ENCODE measurements around the gene RAD51B. TPM values are rescaled to one million over a fixed set of nuclear protein-coding genes. Genes with fewer than 3 reads are reported as not detected.
A peak's percentile ranks its signal among the peaks of the same experiment; 100 is the strongest.

Gene RAD51B
- total and polyA plus RNA-seq, 4 donors = 2.5 to 95.0 (median 9.6) TPM

GRCh38 chr14:68145539-68145938 lies 326.0 kb downstream of the RAD51B start:
- H3K27ac ChIP-seq (ENCODE audit: low read depth in 1 of 2, low read length in 1 of 2) = no peak overlapping the region
- H3K9me3 ChIP-seq (ENCODE audit: control insufficient read depth in 4 of 4, insufficient read depth in 3 of 4, low read length in 3 of 4) = peaks cover 0 to 9% (median 1%) of the 10 kb centered on the region in 4 donors
- no peak overlapping the region for H3K4me3 ChIP-seq
- H3K27me3 ChIP-seq (ENCODE audit: control insufficient read depth in 3 of 3, insufficient read depth in 3 of 3, low read length in 2 of 3) = no peaks in the 10 kb centered on the region
- peaks cover 0 to 4% (median 0%) of the 10 kb centered on the region in 4 donors for H3K36me3 ChIP-seq (ENCODE audit: control insufficient read depth in 4 of 4, insufficient read depth in 4 of 4, low read length in 4 of 4)
- ATAC-seq (ENCODE audit: insufficient read depth, low FRiP score) = no peak
- H3K4me1 ChIP-seq (ENCODE audit: control insufficient read depth in 5 of 5, insufficient read depth in 5 of 5, low read length in 5 of 5) = peaks cover 8 to 45% (median 10%) of the 10 kb centered on the region in 5 donors
- H3K9ac ChIP-seq (ENCODE audit: insufficient read depth in 1 of 2, low read length in 2 of 2) = no peak overlapping the region
- no peak for TF ChIP-seq CTCF (IDR thresholded peaks at IDR 0.05; ENCODE audit: control extremely low read depth, extremely low read depth)
- DNase-seq = no peak

GRCh38 chr14:68146818-68147217 lies 327.2 kb downstream of the RAD51B start:
- H3K4me1 ChIP-seq (ENCODE audit: control insufficient read depth in 5 of 5, insufficient read depth in 5 of 5, low read length in 5 of 5) = peaks cover 6 to 33% (median 9%) of the 10 kb centered on the region in 5 donors
- H3K9ac ChIP-seq (ENCODE audit: insufficient read depth in 1 of 2, low read length in 2 of 2) = no peak overlapping the region
- peak; percentile 34 for ATAC-seq (ENCODE audit: insufficient read depth, low FRiP score)
- peaks cover 0 to 4% (median 0%) of the 10 kb centered on the region in 4 donors for H3K36me3 ChIP-seq (ENCODE audit: control insufficient read depth in 4 of 4, insufficient read depth in 4 of 4, low read length in 4 of 4)
- WGBS, 2 donors = 63 to 75% methylated on average over 3 of the region's 3 CpGs
- H3K27ac ChIP-seq (ENCODE audit: low read depth in 1 of 2, low read length in 1 of 2) = no peak overlapping the region
- H3K4me3 ChIP-seq = no peak overlapping the region
- TF ChIP-seq CTCF (IDR thresholded peaks at IDR 0.05; ENCODE audit: control extremely low read depth, extremely low read depth) = no peak
- DNase-seq = peak; percentile 38 to 76 (median 66)
- H3K27me3 ChIP-seq (ENCODE audit: control insufficient read depth in 3 of 3, insufficient read depth in 3 of 3, low read length in 2 of 3) = no peaks in the 10 kb centered on the region
- peaks cover 0 to 9% (median 1%) of the 10 kb centered on the region in 4 donors for H3K9me3 ChIP-seq (ENCODE audit: control insufficient read depth in 4 of 4, insufficient read depth in 3 of 4, low read length in 3 of 4)

- ATAC-seq (ENCODE audit: insufficient read depth, low FRiP score) (no peak), DNase-seq (peak in 1 of 3 donors; percentile 51)
- no peaks in the 10 kb centered on the region for H3K27me3 ChIP-seq (ENCODE audit: control insufficient read depth in 3 of 3, insufficient read depth in 3 of 3, low read length in 2 of 3)
- H3K4me1 ChIP-seq (ENCODE audit: control insufficient read depth in 5 of 5, insufficient read depth in 5 of 5, low read length in 5 of 5) = peaks cover 6 to 33% (median 9%) of the 10 kb centered on the region in 5 donors
- peaks cover 0 to 9% (median 1%) of the 10 kb centered on the region in 4 donors for H3K9me3 ChIP-seq (ENCODE audit: control insufficient read depth in 4 of 4, insufficient read depth in 3 of 4, low read length in 3 of 4)
- no peak overlapping the region for H3K4me3 ChIP-seq
- H3K27ac ChIP-seq (ENCODE audit: low read depth in 1 of 2, low read length in 1 of 2) = no peak overlapping the region
- TF ChIP-seq CTCF (IDR thresholded peaks at IDR 0.05; ENCODE audit: control extremely low read depth, extremely low read depth) = no peak
- H3K36me3 ChIP-seq (ENCODE audit: control insufficient read depth in 4 of 4, insufficient read depth in 4 of 4, low read length in 4 of 4) = peaks cover 0 to 4% (median 0%) of the 10 kb centered on the region in 4 donors
- H3K9ac ChIP-seq (ENCODE audit: insufficient read depth in 1 of 2, low read length in 2 of 2) = no peak overlapping the region
These were observed 327.7 kb downstream of the RAD51B start for GRCh38 chr14:68147303-68147702.

- Histone ChIP-seq H3K4me1 (ENCODE audit: control insufficient read depth in 5 of 5, insufficient read depth in 5 of 5, low read length in 5 of 5) (peaks cover 0 to 24% (median 6%) of the 10 kb centered on the region in 5 donors), H3K9me3 (ENCODE audit: control insufficient read depth in 4 of 4, insufficient read depth in 3 of 4, low read length in 3 of 4) (peaks cover 0 to 9% (median 1%) of the 10 kb centered on the region in 4 donors), H3K27me3 (ENCODE audit: control insufficient read depth in 3 of 3, insufficient read depth in 3 of 3, low read length in 2 of 3) (no peaks in the 10 kb centered on the region), H3K27ac (ENCODE audit: low read depth in 1 of 2, low read length in 1 of 2) (no peak overlapping the region), H3K9ac (ENCODE audit: insufficient read depth in 1 of 2, low read length in 2 of 2) (no peak overlapping the region), H3K36me3 (ENCODE audit: control insufficient read depth in 4 of 4, insufficient read depth in 4 of 4, low read length in 4 of 4) (peaks cover 0 to 4% (median 0%) of the 10 kb centered on the region in 4 donors), H3K4me3 (no peak overlapping the region)
- ATAC-seq (ENCODE audit: insufficient read depth, low FRiP score) (no peak), DNase-seq (no peak)
- no peak for TF ChIP-seq CTCF (IDR thresholded peaks at IDR 0.05; ENCODE audit: control extremely low read depth, extremely low read depth)
- 95 to 96% methylated on average over 3 of the region's 3 CpGs for WGBS, 2 donors
These were observed 328.7 kb downstream of the RAD51B start for GRCh38 chr14:68148276-68148675.
